ENCODE data around the gene RPL18A. TPM values are rescaled to one million over a fixed set of nuclear protein-coding genes. Genes with fewer than 3 reads are reported as not detected.

Gene RPL18A
- total and polyA plus RNA-seq, 2 donors (not counting 1 experiment from before 2014, with no cell fraction given) = 3,228 to 3,761 TPM

DNA sequence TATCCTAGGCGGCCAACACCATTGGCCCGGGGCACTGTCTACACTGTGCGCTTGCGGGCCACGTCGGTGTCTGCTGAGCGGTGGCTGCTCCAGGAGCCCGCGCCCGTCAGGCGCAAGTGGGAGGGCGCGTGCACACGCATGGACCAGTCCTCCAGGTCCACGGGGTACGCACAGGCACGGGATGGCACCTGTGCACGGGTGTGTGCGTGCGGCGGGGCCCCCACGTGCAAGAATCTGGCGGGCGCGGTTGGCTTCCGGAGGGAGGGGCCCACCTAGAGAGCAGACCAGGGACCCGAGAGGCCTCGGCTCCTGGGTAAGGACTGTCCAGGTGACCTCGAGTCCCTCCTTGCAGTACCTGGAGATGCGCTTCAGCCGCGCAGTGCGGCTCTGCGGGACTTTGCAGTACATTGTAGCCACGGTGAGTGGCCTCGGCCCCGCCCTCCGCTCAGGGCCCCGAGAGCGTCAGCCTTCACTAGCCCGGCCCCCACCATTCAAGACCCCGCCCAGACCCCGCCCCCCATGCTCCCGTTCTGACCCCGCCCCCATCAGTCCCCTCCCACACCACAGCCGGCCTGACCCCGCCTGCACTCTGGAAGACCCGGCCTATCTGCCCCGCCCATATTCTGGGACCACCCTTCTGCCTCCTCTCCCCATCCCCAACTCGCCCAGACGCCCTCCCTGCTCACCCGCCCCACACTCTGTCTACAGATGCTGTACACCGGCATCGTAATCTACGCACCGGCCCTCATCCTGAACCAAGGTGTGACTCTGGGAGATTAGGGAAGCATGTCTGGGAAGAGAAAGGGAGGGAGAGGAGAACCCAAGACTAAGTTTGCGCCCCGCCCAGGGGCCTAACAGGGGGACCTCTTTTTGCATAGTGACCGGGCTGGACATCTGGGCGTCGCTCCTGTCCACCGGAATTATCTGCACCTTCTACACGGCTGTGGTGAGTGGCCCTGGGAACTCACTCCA lies 14.4 kb downstream of the RPL18A start:
- CTCF ChIA-PET = interaction anchor here (0.7 kb wide), 1 partner anchor 10 kb away, joined by 5 read pairs; no protein-coding TSS in a partner anchor
- H3K27me3 Mint-ChIP-seq = peaks cover 5% of the 10 kb centered on the region

More for the DNA sequence above, 14.4 kb downstream of the RPL18A start:
- Histone ChIP-seq H3K9me3 (ENCODE audit: control extremely low read depth in 1 of 3, control insufficient read depth in 2 of 3, insufficient read depth in 1 of 3, low read length in 2 of 3) (peaks cover 0 to 13% (median 0%) of the 10 kb centered on the region in 3 donors), H3K4me3 (ENCODE audit: control extremely low read depth in 1 of 5, extremely low read depth in 1 of 5, insufficient read depth in 1 of 5, low read depth in 2 of 5, low read length in 4 of 5) (peak overlapping the region in 4 of 5 experiments; percentile 38 to 53 (median 46)), H3K27ac (ENCODE audit: low read length in 2 of 2) (no peak overlapping the region), H2AFZ (ENCODE audit: insufficient read depth, low read depth, low read length, poor library complexity, severe bottlenecking) (peak overlapping the region; percentile 79), H3K4me2 (replicated peaks; ENCODE audit: low read depth, low read length, poor library complexity, severe bottlenecking) (peak overlapping the region; percentile 93), H3K27me3 (replicated peaks in 1 of 4; ENCODE audit: control extremely low read depth in 1 of 4, control insufficient read depth in 3 of 4, insufficient read depth in 4 of 4, low read length in 3 of 4) (peaks cover 0 to 33% (median 15%) of the 10 kb centered on the region in 4 experiments), H3K4me1 (ENCODE audit: control insufficient read depth in 2 of 2, insufficient read depth in 2 of 2, low read length in 2 of 2) (peaks cover 25 to 31% of the 10 kb centered on the region in 2 donors), H4K20me1 (ENCODE audit: control insufficient read depth, insufficient read depth, low read length, poor library complexity, severe bottlenecking) (no peaks in the 10 kb centered on the region), H3K9ac (ENCODE audit: low read length) (peak overlapping the region; percentile 66), H3K79me2 (ENCODE audit: control insufficient read depth, insufficient read depth, low read length) (no peaks in the 10 kb centered on the region), H3K36me3 (replicated peaks in 1 of 2; ENCODE audit: control extremely low read depth in 1 of 2, control insufficient read depth in 1 of 2, extremely low read depth in 1 of 2, insufficient read depth in 2 of 2, low read length in 1 of 2) (no peaks in the 10 kb centered on the region)
- Mint-ChIP-seq H3K27ac (no peak overlapping the region), H3K4me3 (peak overlapping the region; percentile 74), H3K9me3 (ENCODE audit: insufficient read depth) (no peaks in the 10 kb centered on the region), H3K4me1 (peaks cover 20% of the 10 kb centered on the region)
- DNase-seq (peak; percentile 84), ATAC-seq (ENCODE audit: low read depth) (peak; percentile 81)
- 16% methylated on average over 53 of the region's 63 CpGs for WGBS (ENCODE audit: insufficient coverage)
- TF ChIP-seq EZH2 (IDR thresholded peaks at IDR 0.05; ENCODE audit: borderline replicate concordance, insufficient read depth, low read depth, low read length, poor library complexity, severe bottlenecking) = no peak
- TF ChIP-seq, protein P1, sequence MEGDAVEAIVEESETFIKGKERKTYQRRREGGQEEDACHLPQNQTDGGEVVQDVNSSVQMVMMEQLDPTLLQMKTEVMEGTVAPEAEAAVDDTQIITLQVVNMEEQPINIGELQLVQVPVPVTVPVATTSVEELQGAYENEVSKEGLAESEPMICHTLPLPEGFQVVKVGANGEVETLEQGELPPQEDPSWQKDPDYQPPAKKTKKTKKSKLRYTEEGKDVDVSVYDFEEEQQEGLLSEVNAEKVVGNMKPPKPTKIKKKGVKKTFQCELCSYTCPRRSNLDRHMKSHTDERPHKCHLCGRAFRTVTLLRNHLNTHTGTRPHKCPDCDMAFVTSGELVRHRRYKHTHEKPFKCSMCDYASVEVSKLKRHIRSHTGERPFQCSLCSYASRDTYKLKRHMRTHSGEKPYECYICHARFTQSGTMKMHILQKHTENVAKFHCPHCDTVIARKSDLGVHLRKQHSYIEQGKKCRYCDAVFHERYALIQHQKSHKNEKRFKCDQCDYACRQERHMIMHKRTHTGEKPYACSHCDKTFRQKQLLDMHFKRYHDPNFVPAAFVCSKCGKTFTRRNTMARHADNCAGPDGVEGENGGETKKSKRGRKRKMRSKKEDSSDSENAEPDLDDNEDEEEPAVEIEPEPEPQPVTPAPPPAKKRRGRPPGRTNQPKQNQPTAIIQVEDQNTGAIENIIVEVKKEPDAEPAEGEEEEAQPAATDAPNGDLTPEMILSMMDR (IDR thresholded peaks at IDR 0.05) = no peak
- intact Hi-C loops (cut with micrococcal nuclease) = loop anchor here (2.0 kb wide), 1 partner anchor 59 kb away; the partner anchor contains the start of gene CCDC124
- POLR2A ChIA-PET = no interaction called here

Measured in B cell (primary cell).